ENCODE measurements around the gene PHLDB2.

- TF ChIP-seq POLR2A (IDR thresholded peaks at IDR 0.05; ENCODE audit: low read depth, low read length): no peak
- TF ChIP-seq POLR2AphosphoS5 (IDR thresholded peaks at IDR 0.05; ENCODE audit: low read depth, low read length): no peak
- no peak for TF ChIP-seq TAF1 (IDR thresholded peaks at IDR 0.05; ENCODE audit: low read depth, low read length)
- TF ChIP-seq SPI1 (IDR thresholded peaks at IDR 0.05; ENCODE audit: low read depth, low read length): no peak
Observed at GRCh38 chr3:111936967-111937366, 77.9 kb downstream of the PHLDB2 start.

Measured in GM12891 (cell line).